Measurements from ENCODE around the gene BCAP31. TPM values are rescaled to one million over a fixed set of nuclear protein-coding genes. Genes with fewer than 3 reads are reported as not detected.

BCAP31 gene
- total RNA-seq, 1 experiment from 2014 or later, result 138 TPM

- DNase-seq, result no peak
- no peak overlapping the region for H2BK120ac ChIP-seq (ENCODE audit: low read depth, low read length, poor library complexity, severe bottlenecking)
- H3K4ac ChIP-seq (ENCODE audit: low read depth, low read length), result no peak overlapping the region
- no peak overlapping the region for H2AFZ ChIP-seq (ENCODE audit: low read length)
- H3K4me1 ChIP-seq (ENCODE audit: insufficient read depth, low read length), result no peaks in the 10 kb centered on the region
- H2BK12ac ChIP-seq (ENCODE audit: insufficient read length, low read depth, low read length), result no peak overlapping the region
- no peak overlapping the region for H4K91ac ChIP-seq (ENCODE audit: insufficient read length, low read depth, low read length)
- peaks cover 76 to 81% of the 10 kb centered on the region in 2 experiments for H3K9me3 Mint-ChIP-seq
- WGBS (ENCODE audit: extremely low coverage, insufficient read length, low lambda C conversion rate), result no CpG with 5 or more reads among the region's 2 CpGs
- H3K23me2 ChIP-seq (ENCODE audit: insufficient read length, low read depth, low read length, poor library complexity, severe bottlenecking), result no peaks in the 10 kb centered on the region
- H3K4me1 Mint-ChIP-seq, result peaks cover 7 to 8% of the 10 kb centered on the region in 2 experiments
- H3K79me1 ChIP-seq (ENCODE audit: insufficient read depth, low read depth, low read length, poor library complexity, severe bottlenecking), result no peaks in the 10 kb centered on the region
- no peak overlapping the region for H3K4me3 Mint-ChIP-seq
- no peak overlapping the region for H2BK5ac ChIP-seq (ENCODE audit: insufficient read length, low read length)
- H2BK20ac ChIP-seq (ENCODE audit: low read depth, low read length, poor library complexity, severe bottlenecking), result no peak overlapping the region
- no peak overlapping the region for H3K23ac ChIP-seq (ENCODE audit: insufficient read length, low read depth, low read length)
- no peak overlapping the region for H3K14ac ChIP-seq (ENCODE audit: insufficient read depth, low read length)
- no peak overlapping the region for H3T11ph ChIP-seq (ENCODE audit: low read length)
- H2AK5ac ChIP-seq (ENCODE audit: insufficient read length, low read length), result no peak overlapping the region
- H3K9me3 ChIP-seq (ENCODE audit: control insufficient read depth, low read depth, low read length), result peaks cover 40% of the 10 kb centered on the region
- H3K27me3 ChIP-seq (ENCODE audit: insufficient read depth, low read length), result no peaks in the 10 kb centered on the region
- no peak overlapping the region for H3K27ac ChIP-seq (ENCODE audit: insufficient read length, low read depth, low read length)
- no peak overlapping the region for H4K8ac ChIP-seq (replicated peaks; ENCODE audit: insufficient read length, low read depth, low read length)
- no peaks in the 10 kb centered on the region for H3K79me2 ChIP-seq (ENCODE audit: insufficient read depth, low read length)
- H3K27ac Mint-ChIP-seq, result no peak overlapping the region
- H3K9ac ChIP-seq (ENCODE audit: extremely low read depth, insufficient read length, low read length), result no peak overlapping the region
- peaks cover 10 to 42% (median 26%) of the 10 kb centered on the region in 3 experiments for H3K36me3 Mint-ChIP-seq (ENCODE audit: insufficient read depth in 1 of 3, low read depth in 3 of 3)
- no peaks in the 10 kb centered on the region for H4K20me1 ChIP-seq (ENCODE audit: control insufficient read depth, insufficient read depth, insufficient read length)
- no peak overlapping the region for H2BK15ac ChIP-seq (ENCODE audit: low read depth, low read length)
- TF ChIP-seq CTCF (conservative IDR thresholded peaks at IDR 0.05), result no peak
- H3K56ac ChIP-seq (ENCODE audit: insufficient read length, low read depth, low read length), result no peak overlapping the region
- no peak overlapping the region for H4K5ac ChIP-seq (ENCODE audit: insufficient read length, low read depth, low read length)
- no peaks in the 10 kb centered on the region; the same call in 1 of the 2 replicates for H3K27me3 Mint-ChIP-seq (ENCODE audit: low read depth)
- no peak overlapping the region for H3K18ac ChIP-seq (ENCODE audit: insufficient read length, low read depth, low read length)
- no peak overlapping the region for H3K4me2 ChIP-seq (ENCODE audit: insufficient read depth, insufficient read length, low read length)
Measured at GRCh38 chrX:153734871-153735270, 10.7 kb upstream of the BCAP31 start.
